A549 (cell line): ENCODE measurements around the gene TEAD3. TPM values are rescaled to one million over a fixed set of nuclear protein-coding genes. Genes with fewer than 3 reads are reported as not detected.
A peak's percentile ranks its signal among the peaks of the same experiment; 100 is the strongest.

Source experiments
- ATAC-seq, 2 experiments: fragments of 200-7000 bp in 1 of 2; fragments of >200 bp in 1 of 2; cut with Nextera tagmentation in 1 of 2; cut with Tn5 transposase in 1 of 2; 3 replicates each; pipeline versions ENCODE4 v1.8.0 to v1.9.1; 2018 to 2020; ENCODE audit warnings: mild to moderate bottlenecking in 1 of 2, moderate library complexity in 1 of 2
- CTCF ChIA-PET: fragments of 300-600 bp; sonication (Branson Sonifier 250); formaldehyde crosslinking; extraction: SDS; loops from one replicate; lab custom pipeline; 2021; ENCODE audit warnings: antibody characterized with exemption, inconsistent platforms; lab: Yijun Ruan, JAX
- POLR2A ChIA-PET: fragments of 350-600 bp; formaldehyde crosslinking; extraction: SDS; loops from one replicate; lab custom pipeline; 2021; ENCODE audit warnings: antibody characterized with exemption, inconsistent platforms; lab: Yijun Ruan, JAX
- DNase-seq, 2 experiments: peaks; one replicate each; pipeline versions ENCODE4 v3.0.0 to v3.0.0-alpha.2; 2011 to 2016; ENCODE audit warnings: low read depth in 1 of 2, low spot score in 1 of 2
- FAIRE-seq: peaks from 2 replicates; lab custom pipeline; 2011; peaks lifted over from hg19 to GRCh38; lab: Jason Lieb, UNC
- H3K27ac ChIP-seq, 2 experiments: fragments of >200 bp; sonication (Bioruptor Twin); formaldehyde crosslinking; 3 replicates each; pipeline ENCODE4 v1.5.1; 2016 to 2017
- H3K4me1 ChIP-seq: fragments of >200 bp; sonication (Bioruptor Twin); formaldehyde crosslinking; 3 replicates; pipeline ENCODE4 v1.6.1; 2016
- H3K4me2 ChIP-seq: fragments of >200 bp; sonication (Bioruptor Twin); formaldehyde crosslinking; 3 replicates; pipeline ENCODE4 v1.6.1; 2016
- H3K4me3 ChIP-seq: fragments of >200 bp; sonication (Bioruptor Twin); formaldehyde crosslinking; 3 replicates; pipeline ENCODE4 v1.5.1; 2016
- H3K9me3 ChIP-seq: fragments of >200 bp; sonication (Bioruptor Twin); formaldehyde crosslinking; 3 replicates; pipeline ENCODE4 v1.6.1; 2016
- CBX2 ChIP-seq: fragments of 200-600 bp; sonication (generic); IDR thresholded peaks from 2 replicates; pipeline ENCODE4 v1.6.1; 2016; ENCODE audit warnings: low read depth, mild to moderate bottlenecking, borderline replicate concordance
- CHD2 ChIP-seq: fragments of 150-350 bp; IDR thresholded peaks from 2 replicates; pipeline ENCODE4 v1.6.1; 2014; ENCODE audit warnings: low read length; ENCODE audit not compliant: partially characterized antibody
- ELK1 ChIP-seq: fragments of 150-350 bp; IDR thresholded peaks from 2 replicates; pipeline ENCODE4 v1.6.1; 2014; ENCODE audit warnings: low read depth, mild to moderate bottlenecking, low read length
- EP300 ChIP-seq, 2 experiments: fragments of >200 bp; sonication (Bioruptor Twin); formaldehyde crosslinking; IDR thresholded peaks; 2 replicates in 1 of 2; 3 replicates in 1 of 2; pipeline ENCODE4 v1.6.1; 2016 to 2017
- ESRRA ChIP-seq: fragments of 150-350 bp; IDR thresholded peaks from 2 replicates; pipeline ENCODE4 v1.6.1; 2014; ENCODE audit warnings: mild to moderate bottlenecking, low read length, borderline replicate concordance
- FOXS1 ChIP-seq: fragments of 250-450 bp; sonication (Bioruptor Pico); IDR thresholded peaks from 2 replicates; pipeline ENCODE4 v1.5.0; 2020; ENCODE audit warnings: mild to moderate bottlenecking, moderate library complexity
- HES2 ChIP-seq: fragments of >200 bp; sonication (Bioruptor Twin); formaldehyde crosslinking; IDR thresholded peaks from 2 replicates; pipeline ENCODE4 v1.6.1; 2016
- HOXA7 ChIP-seq: fragments of 250-450 bp; sonication (Bioruptor Pico); IDR thresholded peaks from 2 replicates; pipeline ENCODE4 v1.5.0; 2020; ENCODE audit warnings: mild to moderate bottlenecking, moderate library complexity
- HOXB5 ChIP-seq: fragments of 250-450 bp; sonication (Bioruptor Pico); IDR thresholded peaks from 2 replicates; pipeline ENCODE4 v1.5.0; 2020; ENCODE audit warnings: mild to moderate bottlenecking, moderate library complexity
- JUNB ChIP-seq: fragments of >200 bp; sonication (Bioruptor Twin); formaldehyde crosslinking; IDR thresholded peaks from 2 replicates; pipeline ENCODE4 v1.6.1; 2016
- KDM1A ChIP-seq: fragments of 200-600 bp; sonication (generic); IDR thresholded peaks from 2 replicates; pipeline ENCODE4 v1.6.1; 2016; ENCODE audit warnings: low read depth, mild to moderate bottlenecking
- MAFK ChIP-seq: fragments of 450-650 bp; IDR thresholded peaks from 2 replicates; pipeline ENCODE4 v1.6.1; 2014; ENCODE audit not compliant: partially characterized antibody
- MAX ChIP-seq: IDR thresholded peaks from 2 replicates; pipeline ENCODE4 v1.6.1; 2012
- MAZ ChIP-seq: fragments of 150-350 bp; IDR thresholded peaks from 2 replicates; pipeline ENCODE4 v1.6.1; 2014; ENCODE audit warnings: antibody characterized with exemption, low read depth, low read length, borderline replicate concordance
- NPAS2 ChIP-seq: fragments of 250-450 bp; sonication (Bioruptor Pico); IDR thresholded peaks from 2 replicates; pipeline ENCODE4 v1.8.0; 2022; ENCODE audit warnings: mild to moderate bottlenecking, moderate library complexity, borderline replicate concordance
- NR3C1 ChIP-seq: fragments of >200 bp; sonication (Bioruptor Twin); formaldehyde crosslinking; IDR thresholded peaks from 3 replicates; pipeline ENCODE4 v1.6.1; 2017
- PHF8 ChIP-seq: fragments of 200-600 bp; sonication (generic); IDR thresholded peaks from 2 replicates; pipeline ENCODE4 v1.6.1; 2016; ENCODE audit warnings: low read depth, mild to moderate bottlenecking, antibody characterized with exemption, moderate library complexity, borderline replicate concordance
- POLR2AphosphoS2 ChIP-seq: conservative IDR thresholded peaks from 2 replicates; pipeline ENCODE4 v1.6.1; 2012; ENCODE audit warnings: low read length, improper control_type of control experiment, inconsistent platforms
- RARB ChIP-seq: fragments of 250-450 bp; sonication (Bioruptor Pico); IDR thresholded peaks from 2 replicates; pipeline ENCODE4 v1.8.0; 2021; ENCODE audit warnings: mild to moderate bottlenecking, moderate library complexity
- REST ChIP-seq: fragments of 200-600 bp; sonication (generic); IDR thresholded peaks from 2 replicates; pipeline ENCODE4 v1.6.1; 2016; ENCODE audit warnings: antibody characterized with exemption, mild to moderate bottlenecking, moderate library complexity
- RNF2 ChIP-seq: fragments of 200-600 bp; sonication (generic); IDR thresholded peaks from 2 replicates; pipeline ENCODE4 v1.6.1; 2016; ENCODE audit warnings: low read depth, mild to moderate bottlenecking, antibody characterized with exemption, moderate library complexity, borderline replicate concordance
- SREBF2 ChIP-seq: fragments of 450-650 bp; IDR thresholded peaks from 2 replicates; pipeline ENCODE4 v1.6.1; 2014; ENCODE audit warnings: mild to moderate bottlenecking, moderate library complexity
- TFCP2L1 ChIP-seq: fragments of 250-450 bp; sonication (Bioruptor Pico); IDR thresholded peaks from 2 replicates; pipeline ENCODE4 v1.5.0; 2021; ENCODE audit warnings: mild to moderate bottlenecking
- ZC3H11A ChIP-seq: fragments of 450-650 bp; IDR thresholded peaks from 2 replicates; pipeline ENCODE4 v1.6.1; 2014; ENCODE audit warnings: antibody characterized with exemption, mild to moderate bottlenecking
- ZFP36 ChIP-seq: fragments of 450-650 bp; IDR thresholded peaks from 2 replicates; pipeline ENCODE4 v1.6.1; 2014; ENCODE audit warnings: borderline replicate concordance; ENCODE audit not compliant: partially characterized antibody
- WGBS: methylation state at CpG from one replicate; pipeline ENCODE4 v1.1.6; 2017; ENCODE audit errors: missing lambda C conversion rate; 5-methylcytosine and 5-hydroxymethylcytosine counted together
- polyA plus RNA-seq, 4 experiments: library from polyadenylated mRNA; depleted of rRNA in 3 of 4; stranded (reverse); fragments of >200 nt; fragmentation: RNase III in 1 of 4; extraction: RNeasy Plus Mini Kit Qiagen cat#74134 plus additional on column Dnase treatment in 1 of 4; gene quantifications; 2 replicates in 3 of 4; 3 replicates in 1 of 4; pipeline ENCODE4 v1.2.3, GENCODE V29; 2011 to 2017
- TF ChIP-seq, protein P1 (sequence below): IDR thresholded peaks from 2 replicates; pipeline ENCODE4 v1.6.1; 2012; ENCODE audit warnings: low read depth, borderline replicate concordance
- TF ChIP-seq, protein P2 (sequence below): fragments of 250-450 bp; sonication (Bioruptor Pico); IDR thresholded peaks from 2 replicates; pipeline ENCODE4 v1.5.0; 2021; ENCODE audit warnings: mild to moderate bottlenecking, moderate library complexity, borderline replicate concordance
- TF ChIP-seq, protein P3 (sequence below): fragments of >200 bp; sonication (Bioruptor Twin); formaldehyde crosslinking; IDR thresholded peaks from 3 replicates; pipeline ENCODE4 v1.6.1; 2016
- TF ChIP-seq, protein P4 (sequence below): fragments of 250-450 bp; sonication (Bioruptor Pico); IDR thresholded peaks from 2 replicates; pipeline ENCODE4 v1.5.0; 2020; ENCODE audit warnings: low read depth, mild to moderate bottlenecking, moderate library complexity

TEAD3 gene
- polyA plus RNA-seq, 2 of the 4 experiments (the other 2 are of a cell fraction), result 2.1 to 4.2 TPM

- TF ChIP-seq MAZ (no peak), PHF8 (no peak; the same call in 1 of the 2 replicates), SREBF2 (no peak), ELK1 (no peak), CBX2 (no peak), NPAS2 (no peak), KDM1A (no peak), CHD2 (no peak), HES2 (no peak), EP300 (IDR thresholded peaks at IDR 0.05) (no peak), RARB (CRISPR knock-in tag) (no peak), HOXA7 (CRISPR knock-in tag) (no peak), JUNB (no peak), FOXS1 (CRISPR knock-in tag) (no peak), POLR2AphosphoS2 (no peak), NR3C1 (no peak), REST (no peak), ESRRA (no peak), RNF2 (peak; percentile 71; the same call in 1 of the 2 replicates), MAFK (no peak), ZC3H11A (no peak), HOXB5 (CRISPR knock-in tag) (no peak), ZFP36 (no peak), TFCP2L1 (no peak), MAX (peak; percentile 77)
- TF ChIP-seq, protein P1, sequence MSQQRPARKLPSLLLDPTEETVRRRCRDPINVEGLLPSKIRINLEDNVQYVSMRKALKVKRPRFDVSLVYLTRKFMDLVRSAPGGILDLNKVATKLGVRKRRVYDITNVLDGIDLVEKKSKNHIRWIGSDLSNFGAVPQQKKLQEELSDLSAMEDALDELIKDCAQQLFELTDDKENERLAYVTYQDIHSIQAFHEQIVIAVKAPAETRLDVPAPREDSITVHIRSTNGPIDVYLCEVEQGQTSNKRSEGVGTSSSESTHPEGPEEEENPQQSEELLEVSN, result peak; percentile 88
- TF ChIP-seq, protein P2, sequence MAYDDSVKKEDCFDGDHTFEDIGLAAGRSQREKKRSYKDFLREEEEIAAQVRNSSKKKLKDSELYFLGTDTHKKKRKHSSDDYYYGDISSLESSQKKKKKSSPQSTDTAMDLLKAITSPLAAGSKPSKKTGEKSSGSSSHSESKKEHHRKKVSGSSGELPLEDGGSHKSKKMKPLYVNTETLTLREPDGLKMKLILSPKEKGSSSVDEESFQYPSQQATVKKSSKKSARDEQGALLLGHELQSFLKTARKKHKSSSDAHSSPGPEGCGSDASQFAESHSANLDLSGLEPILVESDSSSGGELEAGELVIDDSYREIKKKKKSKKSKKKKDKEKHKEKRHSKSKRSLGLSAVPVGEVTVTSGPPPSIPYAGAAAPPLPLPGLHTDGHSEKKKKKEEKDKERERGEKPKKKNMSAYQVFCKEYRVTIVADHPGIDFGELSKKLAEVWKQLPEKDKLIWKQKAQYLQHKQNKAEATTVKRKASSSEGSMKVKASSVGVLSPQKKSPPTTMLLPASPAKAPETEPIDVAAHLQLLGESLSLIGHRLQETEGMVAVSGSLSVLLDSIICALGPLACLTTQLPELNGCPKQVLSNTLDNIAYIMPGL (CRISPR knock-in tag), result no peak
- TF ChIP-seq, protein P3, sequence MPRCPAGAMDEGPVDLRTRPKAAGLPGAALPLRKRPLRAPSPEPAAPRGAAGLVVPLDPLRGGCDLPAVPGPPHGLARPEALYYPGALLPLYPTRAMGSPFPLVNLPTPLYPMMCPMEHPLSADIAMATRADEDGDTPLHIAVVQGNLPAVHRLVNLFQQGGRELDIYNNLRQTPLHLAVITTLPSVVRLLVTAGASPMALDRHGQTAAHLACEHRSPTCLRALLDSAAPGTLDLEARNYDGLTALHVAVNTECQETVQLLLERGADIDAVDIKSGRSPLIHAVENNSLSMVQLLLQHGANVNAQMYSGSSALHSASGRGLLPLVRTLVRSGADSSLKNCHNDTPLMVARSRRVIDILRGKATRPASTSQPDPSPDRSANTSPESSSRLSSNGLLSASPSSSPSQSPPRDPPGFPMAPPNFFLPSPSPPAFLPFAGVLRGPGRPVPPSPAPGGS, result no peak
- TF ChIP-seq, protein P4, sequence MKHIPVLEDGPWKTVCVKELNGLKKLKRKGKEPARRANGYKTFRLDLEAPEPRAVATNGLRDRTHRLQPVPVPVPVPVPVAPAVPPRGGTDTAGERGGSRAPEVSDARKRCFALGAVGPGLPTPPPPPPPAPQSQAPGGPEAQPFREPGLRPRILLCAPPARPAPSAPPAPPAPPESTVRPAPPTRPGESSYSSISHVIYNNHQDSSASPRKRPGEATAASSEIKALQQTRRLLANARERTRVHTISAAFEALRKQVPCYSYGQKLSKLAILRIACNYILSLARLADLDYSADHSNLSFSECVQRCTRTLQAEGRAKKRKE (CRISPR knock-in tag), result 0 out of 2 replicates have a peak, but pooled peaks have one; percentile 31
- TF ChIP-seq, all 56 proteins: peak for 4
- H3K4me3 ChIP-seq, result peak overlapping the region; percentile 91
Measured at GRCh38 chr6:35497571-35498421, 917 bp upstream of the TEAD3 start.

More at GRCh38 chr6:35497571-35498421, 917 bp upstream of the TEAD3 start:
- ATAC-seq, result peak; percentile 30 to 47; a peak in 5 of 6 replicates
- peak; percentile 26 to 39 for DNase-seq
- Histone ChIP-seq H3K9me3 (no peaks in the 10 kb centered on the region), H3K4me1 (peaks cover 11% of the 10 kb centered on the region; the same call in 1 of the 3 replicates), H3K4me2 (peak overlapping the region; percentile 86), H3K27ac (peak overlapping the region; percentile 78 to 95)
- ChIA-PET CTCF (interaction anchor here (0.6 to 1.5 kb wide), 2 partner anchors 16 to 58 kb away, joined by 3 to 4 read pairs; no protein-coding TSS in a partner anchor), POLR2A (interaction anchor here (0.6 kb wide), 1 partner anchor 195 kb away, joined by 5 read pairs; no protein-coding TSS in a partner anchor)
- WGBS, result 40% methylated on average over 23 of the region's 77 CpGs
- FAIRE-seq, result no peak
